Ovary (tissue), 3 donors: Measurements from ENCODE around the gene CDK15.

Experiments used
- CTCF ChIP-seq, 3 donors: fragments of 450-650 bp in 2 of 3; fragments of 200-600 bp in 1 of 3; IDR thresholded peaks; one replicate each; pipeline versions ENCODE4 v1.5.1 to v1.8.0; 2016 to 2022; ENCODE audit warnings: antibody characterized with exemption in 3 of 3, mild to moderate bottlenecking in 1 of 3
- EP300 ChIP-seq: sonication (generic); formaldehyde crosslinking; IDR thresholded peaks from one replicate; pipeline ENCODE4 v1.6.1; 2017; ENCODE audit warnings: antibody characterized with exemption
- POLR2A ChIP-seq: fragments of 450-650 bp; IDR thresholded peaks from one replicate; pipeline ENCODE4 v1.6.1; 2017; ENCODE audit warnings: antibody characterized with exemption, mild to moderate bottlenecking, moderate library complexity
- donor health status: DM: no; HTN: no; CAD: no.

- TF ChIP-seq CTCF (IDR thresholded peaks at IDR 0.05) (no peak), POLR2A (no peak), EP300 (no peak)
Measured at GRCh38 chr2:201759567-201759966, 46.8 kb upstream of the CDK15 start.
